SK-N-SH (cell line): ENCODE results near the gene MACROD1. TPM values are rescaled to one million over a fixed set of nuclear protein-coding genes. Genes with fewer than 3 reads are reported as not detected.
A peak's percentile ranks its signal among the peaks of the same experiment; 100 is the strongest.

Experiments used
- CTCF ChIA-PET: fragments of 300-600, 350-600 bp; formaldehyde crosslinking; extraction: SDS; loops from one replicate; lab custom pipeline; 2021; lab: Yijun Ruan, JAX
- POLR2A ChIA-PET: fragments of 350-600 bp; sonication (Branson Sonifier 250); formaldehyde crosslinking; extraction: SDS; loops from one replicate; lab custom pipeline; 2020; ENCODE audit warnings: antibody characterized with exemption, inconsistent platforms; lab: Yijun Ruan, JAX
- DNase-seq: peaks from one replicate; pipeline ENCODE4 v3.0.0; 2012
- H2AFZ ChIP-seq: fragments of 200-600 bp; sonication (generic); 2 replicates; pipeline ENCODE4 v1.8.1; 2016; ENCODE audit warnings: antibody characterized with exemption, mild to moderate bottlenecking, low read depth
- H3F3A ChIP-seq: fragments of 200-600 bp; sonication (generic); replicated peaks from 2 replicates; pipeline ENCODE3; 2016; ENCODE audit warnings: antibody characterized with exemption, mild to moderate bottlenecking; ENCODE audit not compliant: insufficient read depth
- H3K27ac ChIP-seq, 2 experiments: fragments of 200-500 bp in 1 of 2; fragments of 200-600 bp in 1 of 2; sonication (Bioruptor generic) in 1 of 2; sonication (generic), shearing (Covaris generic) in 1 of 2; 2 replicates each; pipeline versions ENCODE4 v1.5.1 to v1.6.1; 2014 to 2016; ENCODE audit warnings: low read depth in 2 of 2, inconsistent platforms in 1 of 2, low read length in 1 of 2, mild to moderate bottlenecking in 1 of 2, mixed read lengths in 1 of 2
- H3K27me3 ChIP-seq: fragments of 200-600 bp; sonication (generic), shearing (Covaris generic); 2 replicates; pipeline ENCODE4 v1.6.1; 2016; ENCODE audit warnings: mixed run types; ENCODE audit not compliant: insufficient read depth
- H3K36me3 ChIP-seq, 2 experiments: fragments of 200-500 bp in 1 of 2; fragments of 200-600 bp in 1 of 2; sonication (Bioruptor generic) in 1 of 2; sonication (generic) in 1 of 2; replicated peaks in 1 of 2; 2 replicates each; pipeline versions ENCODE3 to v1.5.1; 2014 to 2016; ENCODE audit warnings: low read length in 1 of 2, mild to moderate bottlenecking in 1 of 2; ENCODE audit not compliant: insufficient read depth in 2 of 2, control insufficient read depth in 1 of 2
- H3K4me1 ChIP-seq, 2 experiments: fragments of 200-500 bp in 1 of 2; fragments of 200-600 bp in 1 of 2; sonication (Bioruptor generic) in 1 of 2; sonication (generic), shearing (Covaris generic) in 1 of 2; 2 replicates each; pipeline versions ENCODE4 v1.5.1 to v1.6.1; 2014 to 2016; ENCODE audit warnings: low read depth in 1 of 2, low read length in 1 of 2, mixed run types in 1 of 2; ENCODE audit not compliant: insufficient read depth in 2 of 2, control insufficient read depth in 1 of 2
- H3K4me2 ChIP-seq: fragments of 200-600 bp; sonication (generic), shearing (Covaris generic); 2 replicates; pipeline ENCODE4 v1.6.1; 2017; ENCODE audit warnings: mixed run types
- H3K4me3 ChIP-seq, 2 experiments: fragments of 200-500 bp in 1 of 2; fragments of 200-600 bp in 1 of 2; sonication (Bioruptor generic) in 1 of 2; sonication (generic), shearing (Covaris generic) in 1 of 2; 2 replicates each; pipeline versions ENCODE4 v1.5.1 to v1.8.1; 2014 to 2016; ENCODE audit warnings: low read depth in 2 of 2, inconsistent platforms in 1 of 2, low read length in 1 of 2, mild to moderate bottlenecking in 1 of 2, mixed read lengths in 1 of 2, moderate library complexity in 1 of 2
- H3K79me2 ChIP-seq: fragments of 200-600 bp; sonication (generic); 2 replicates; pipeline ENCODE4 v1.8.1; 2017; ENCODE audit warnings: mild to moderate bottlenecking; ENCODE audit not compliant: insufficient read depth
- H3K9ac ChIP-seq: fragments of 200-600 bp; sonication (generic); 2 replicates; pipeline ENCODE4 v1.6.1; 2017; ENCODE audit warnings: mixed run types
- H3K9me2 ChIP-seq: fragments of 200-600 bp; sonication (generic); 2 replicates; pipeline ENCODE4 v1.6.1; 2017; ENCODE audit warnings: mixed run types
- H3K9me3 ChIP-seq: fragments of 200-600 bp; sonication (generic); 2 replicates; pipeline ENCODE4 v1.6.1; 2017; ENCODE audit warnings: mixed run types, mild to moderate bottlenecking, moderate library complexity
- H4K20me1 ChIP-seq: fragments of 200-600 bp; sonication (generic); 2 replicates; pipeline ENCODE4 v1.6.1; 2017; ENCODE audit warnings: mild to moderate bottlenecking, mixed run types; ENCODE audit not compliant: insufficient read depth
- CHD2 ChIP-seq: fragments of 150-350 bp; IDR thresholded peaks from 2 replicates; pipeline ENCODE4 v1.6.1; 2018; ENCODE audit warnings: low read length; ENCODE audit not compliant: partially characterized antibody
- EP300 ChIP-seq, 2 experiments: IDR thresholded peaks; 2 replicates each; pipeline versions ENCODE4 v1.4.0 to v1.6.1; 2012; ENCODE audit warnings: borderline replicate concordance in 1 of 2, low read depth in 1 of 2, low read length in 1 of 2
- EZH2phosphoT487 ChIP-seq: fragments of 200-600 bp; sonication (generic); IDR thresholded peaks from 2 replicates; pipeline ENCODE4 v1.6.1; 2017; ENCODE audit warnings: low read depth, mixed run types, mild to moderate bottlenecking, antibody characterized with exemption, moderate library complexity, borderline replicate concordance
- FOXJ3 ChIP-seq: sonication (generic); formaldehyde crosslinking; IDR thresholded peaks from 2 replicates; pipeline ENCODE4 v1.5.1; 2020; ENCODE audit warnings: mild to moderate bottlenecking, missing genetic modification reagents
- FOXM1 ChIP-seq: IDR thresholded peaks from 2 replicates; pipeline ENCODE4 v1.4.0; 2012; ENCODE audit warnings: low read depth, mild to moderate bottlenecking
- GATA2 ChIP-seq: sonication (generic); formaldehyde crosslinking; IDR thresholded peaks from 2 replicates; pipeline ENCODE4 v1.5.0; 2020; ENCODE audit warnings: mild to moderate bottlenecking, missing genetic modification reagents
- JUND ChIP-seq: IDR thresholded peaks from 2 replicates; pipeline ENCODE4 v1.4.0; 2012
- MXI1 ChIP-seq: IDR thresholded peaks from 2 replicates; pipeline ENCODE4 v1.6.1; 2012; ENCODE audit warnings: mild to moderate bottlenecking, low read depth, low read length, improper control_type of control experiment
- NFIC ChIP-seq: IDR thresholded peaks from 2 replicates; pipeline ENCODE4 v1.4.0; 2012; ENCODE audit warnings: borderline replicate concordance
- NRF1 ChIP-seq: IDR thresholded peaks from 2 replicates; pipeline ENCODE4 v1.6.1; 2012; ENCODE audit warnings: low read depth, mild to moderate bottlenecking, low read length
- POLR2AphosphoS5 ChIP-seq: IDR thresholded peaks from 2 replicates; pipeline ENCODE4 v1.6.1; 2012; ENCODE audit warnings: low read depth, low read length
- RAD21 ChIP-seq: IDR thresholded peaks from 2 replicates; pipeline ENCODE4 v1.6.1; 2012; ENCODE audit warnings: mild to moderate bottlenecking, low read length
- RCOR1 ChIP-seq: fragments of 150-350 bp; IDR thresholded peaks from 2 replicates; pipeline ENCODE4 v1.6.1; 2017; ENCODE audit warnings: antibody characterized with exemption, low read length
- REST ChIP-seq: IDR thresholded peaks from 2 replicates; pipeline ENCODE4 v1.6.1; 2012; ENCODE audit warnings: mild to moderate bottlenecking, low read depth, low read length, moderate library complexity
- SIN3A ChIP-seq: IDR thresholded peaks from 2 replicates; pipeline ENCODE4 v1.6.1; 2012; ENCODE audit warnings: low read depth, mild to moderate bottlenecking, low read length, moderate library complexity, borderline replicate concordance
- SMC3 ChIP-seq: IDR thresholded peaks from 2 replicates; pipeline ENCODE4 v1.6.1; 2012; ENCODE audit warnings: low read depth, low read length, improper control_type of control experiment
- TAF1 ChIP-seq: IDR thresholded peaks from 2 replicates; pipeline ENCODE4 v1.6.1; 2012; ENCODE audit warnings: low read depth, mild to moderate bottlenecking, low read length, moderate library complexity, borderline replicate concordance
- TCF12 ChIP-seq: IDR thresholded peaks from 2 replicates; pipeline ENCODE4 v1.4.0; 2012
- YY1 ChIP-seq: IDR thresholded peaks from 2 replicates; pipeline ENCODE4 v1.4.0; 2012; ENCODE audit warnings: low read depth, mild to moderate bottlenecking
- WGBS: methylation state at CpG from one replicate; pipeline ENCODE4 v1.1.6; 2017; ENCODE audit warnings: low lambda C conversion rate; 5-methylcytosine and 5-hydroxymethylcytosine counted together
- polyA plus RNA-seq, 3 experiments: library from polyadenylated mRNA; depleted of rRNA; stranded (reverse); fragments of >200 nt; gene quantifications; 2 replicates each; pipeline ENCODE4 v1.2.3, GENCODE V29; 2012
- TF ChIP-seq, protein P1 (sequence below): IDR thresholded peaks from 2 replicates; pipeline ENCODE4 v1.4.0; 2012; ENCODE audit warnings: low read depth, borderline replicate concordance
- TF ChIP-seq, protein P2 (sequence below): fragments of 150-350 bp; IDR thresholded peaks from 2 replicates; pipeline ENCODE4 v1.6.1; 2017; ENCODE audit warnings: antibody characterized with exemption, low read length, low read depth, borderline replicate concordance
- TF ChIP-seq, protein P3 (sequence below): fragments of 150-350 bp; IDR thresholded peaks from 2 replicates; pipeline ENCODE4 v1.6.1; 2016; ENCODE audit warnings: mild to moderate bottlenecking, low read depth, low read length

The MACROD1 gene
- polyA plus RNA-seq, 1 of the 3 experiments (the other 2 are of a cell fraction) = 49.1 TPM

DNA sequence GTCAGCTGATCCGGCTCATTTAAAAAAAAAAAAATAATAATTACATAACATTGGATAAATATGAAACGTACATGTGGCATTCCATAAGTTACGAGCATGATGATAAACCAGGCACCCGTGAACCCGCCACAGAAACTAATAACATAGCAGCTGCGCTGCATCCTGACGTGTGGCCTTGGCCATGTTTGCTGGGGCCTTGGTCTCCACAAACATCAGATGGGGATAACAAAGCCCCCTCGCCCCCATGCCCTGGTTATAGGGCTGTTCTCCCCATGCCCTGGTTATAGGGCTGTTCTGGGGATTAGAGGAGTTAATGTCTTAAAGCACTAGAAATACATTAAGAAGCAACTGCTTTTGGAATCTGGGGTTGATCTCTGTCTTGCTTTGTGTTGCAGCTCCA is 93.5 kb downstream of the MACROD1 start:
- H3K4me3 ChIP-seq = no peak overlapping the region
- TF ChIP-seq, protein P1, sequence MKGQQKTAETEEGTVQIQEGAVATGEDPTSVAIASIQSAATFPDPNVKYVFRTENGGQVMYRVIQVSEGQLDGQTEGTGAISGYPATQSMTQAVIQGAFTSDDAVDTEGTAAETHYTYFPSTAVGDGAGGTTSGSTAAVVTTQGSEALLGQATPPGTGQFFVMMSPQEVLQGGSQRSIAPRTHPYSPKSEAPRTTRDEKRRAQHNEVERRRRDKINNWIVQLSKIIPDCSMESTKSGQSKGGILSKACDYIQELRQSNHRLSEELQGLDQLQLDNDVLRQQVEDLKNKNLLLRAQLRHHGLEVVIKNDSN = no peak
- no peak for TF ChIP-seq FOXJ3
- no peak for DNase-seq
- H3K4me1 ChIP-seq = peaks cover 0 to 91% of the 10 kb centered on the region in 2 experiments; a peak in 2 of 4 replicates
- no peaks in the 10 kb centered on the region for H3F3A ChIP-seq
- peak overlapping the region in 1 of 2 experiments; percentile 81; a peak in 2 of 4 replicates for H3K27ac ChIP-seq
- no peaks in the 10 kb centered on the region for H3K36me3 ChIP-seq
- H2AFZ ChIP-seq = no peak overlapping the region
- H3K4me2 ChIP-seq = no peak overlapping the region
- ChIA-PET CTCF (interaction anchor here (1.3 to 3.0 kb wide), 3 partner anchors 13 to 77 kb away, joined by 4 to 12 read pairs (median 5); no protein-coding TSS in a partner anchor), POLR2A (interaction anchor here (1.0 to 2.2 kb wide), 2 partner anchors 14 to 39 kb away, joined by 3 to 9 read pairs; no protein-coding TSS in a partner anchor)
- H3K9ac ChIP-seq = no peak overlapping the region
- WGBS = 89% methylated on average over 8 of the region's 8 CpGs
- no peaks in the 10 kb centered on the region for H4K20me1 ChIP-seq
- H3K27me3 ChIP-seq = no peaks in the 10 kb centered on the region
- no peaks in the 10 kb centered on the region for H3K9me3 ChIP-seq
- no peaks in the 10 kb centered on the region for H3K79me2 ChIP-seq
- H3K9me2 ChIP-seq = no peaks in the 10 kb centered on the region

DNA sequence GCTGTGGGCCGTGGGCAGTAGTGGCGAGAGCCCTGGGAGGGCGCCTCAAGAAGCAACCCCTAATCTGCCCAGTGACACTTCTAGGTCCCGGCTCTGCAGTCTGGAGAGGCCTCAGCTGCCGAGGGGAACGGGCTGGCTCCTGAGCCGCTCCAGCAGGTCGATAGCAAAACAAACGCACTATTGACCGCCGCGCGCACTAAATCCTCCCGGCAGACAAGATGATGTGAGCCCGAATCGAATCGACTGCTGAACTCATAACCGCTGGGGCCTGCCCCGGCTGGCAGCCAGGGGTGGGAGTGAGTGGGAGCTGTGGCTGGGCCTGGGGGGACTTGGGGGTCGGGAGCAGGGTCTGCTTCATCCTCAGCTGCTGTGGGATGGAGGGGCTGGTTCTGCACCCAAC is 94.1 kb downstream of the MACROD1 start:
- POLR2A ChIA-PET = interaction anchor here (2.2 kb wide), 1 partner anchor 13 kb away, joined by 9 read pairs; no protein-coding TSS in a partner anchor
- 94% methylated on average over 13 of the region's 20 CpGs for WGBS
- Histone ChIP-seq H3K9me2 (no peaks in the 10 kb centered on the region), H3K9me3 (no peaks in the 10 kb centered on the region), H2AFZ (no peak overlapping the region), H3K9ac (no peak overlapping the region), H3K4me2 (no peak overlapping the region), H3K36me3 (no peaks in the 10 kb centered on the region), H3K4me3 (no peak overlapping the region), H3K27me3 (no peaks in the 10 kb centered on the region), H3K4me1 (peaks cover 0 to 91% of the 10 kb centered on the region in 2 experiments; a peak in 2 of 4 replicates), H4K20me1 (no peaks in the 10 kb centered on the region), H3F3A (no peaks in the 10 kb centered on the region), H3K79me2 (no peaks in the 10 kb centered on the region), H3K27ac (peak overlapping the region in 1 of 2 experiments; percentile 81; a peak in 1 of 4 replicates)
- DNase-seq = no peak
- CTCF ChIA-PET = interaction anchor here (1.7 kb wide), 1 partner anchor 14 kb away, joined by 5 read pairs; no protein-coding TSS in a partner anchor
- TF ChIP-seq FOXM1 (no peak), TAF1 (no peak), RCOR1 (no peak), JUND (no peak), GATA2 (CRISPR knock-in tag) (no peak), RAD21 (no peak), MXI1 (no peak), EZH2phosphoT487 (no peak), CHD2 (no peak), TCF12 (no peak), NRF1 (no peak), YY1 (no peak), NFIC (no peak), REST (no peak), EP300 (IDR thresholded peaks at IDR 0.05; ENCODE audit: borderline replicate concordance in 1 of 2, low read depth in 1 of 2, low read length in 1 of 2) (no peak), POLR2AphosphoS5 (no peak), SIN3A (no peak), SMC3 (no peak)
- TF ChIP-seq, protein P2, sequence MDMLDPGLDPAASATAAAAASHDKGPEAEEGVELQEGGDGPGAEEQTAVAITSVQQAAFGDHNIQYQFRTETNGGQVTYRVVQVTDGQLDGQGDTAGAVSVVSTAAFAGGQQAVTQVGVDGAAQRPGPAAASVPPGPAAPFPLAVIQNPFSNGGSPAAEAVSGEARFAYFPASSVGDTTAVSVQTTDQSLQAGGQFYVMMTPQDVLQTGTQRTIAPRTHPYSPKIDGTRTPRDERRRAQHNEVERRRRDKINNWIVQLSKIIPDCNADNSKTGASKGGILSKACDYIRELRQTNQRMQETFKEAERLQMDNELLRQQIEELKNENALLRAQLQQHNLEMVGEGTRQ = no peak
- TF ChIP-seq, protein P3, sequence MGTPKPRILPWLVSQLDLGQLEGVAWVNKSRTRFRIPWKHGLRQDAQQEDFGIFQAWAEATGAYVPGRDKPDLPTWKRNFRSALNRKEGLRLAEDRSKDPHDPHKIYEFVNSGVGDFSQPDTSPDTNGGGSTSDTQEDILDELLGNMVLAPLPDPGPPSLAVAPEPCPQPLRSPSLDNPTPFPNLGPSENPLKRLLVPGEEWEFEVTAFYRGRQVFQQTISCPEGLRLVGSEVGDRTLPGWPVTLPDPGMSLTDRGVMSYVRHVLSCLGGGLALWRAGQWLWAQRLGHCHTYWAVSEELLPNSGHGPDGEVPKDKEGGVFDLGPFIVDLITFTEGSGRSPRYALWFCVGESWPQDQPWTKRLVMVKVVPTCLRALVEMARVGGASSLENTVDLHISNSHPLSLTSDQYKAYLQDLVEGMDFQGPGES = no peak
